GM18498 (cell line): Measurements from ENCODE around the gene ST3GAL4.
"Not testable (repeated sequence)": the region's sequence is repeated elsewhere in the genome, so short reads cannot be mapped to it uniquely, and the experiment has no call there.

ENCODE experiments used
- ATAC-seq: cut with Tn5 transposase; IDR thresholded peaks from one replicate; pipeline ENCODE4 v1.9.1; 2021; ENCODE audit warnings: mild to moderate bottlenecking, moderate library complexity; ENCODE audit not compliant: unreplicated experiment

ST3GAL4 gene

DNA sequence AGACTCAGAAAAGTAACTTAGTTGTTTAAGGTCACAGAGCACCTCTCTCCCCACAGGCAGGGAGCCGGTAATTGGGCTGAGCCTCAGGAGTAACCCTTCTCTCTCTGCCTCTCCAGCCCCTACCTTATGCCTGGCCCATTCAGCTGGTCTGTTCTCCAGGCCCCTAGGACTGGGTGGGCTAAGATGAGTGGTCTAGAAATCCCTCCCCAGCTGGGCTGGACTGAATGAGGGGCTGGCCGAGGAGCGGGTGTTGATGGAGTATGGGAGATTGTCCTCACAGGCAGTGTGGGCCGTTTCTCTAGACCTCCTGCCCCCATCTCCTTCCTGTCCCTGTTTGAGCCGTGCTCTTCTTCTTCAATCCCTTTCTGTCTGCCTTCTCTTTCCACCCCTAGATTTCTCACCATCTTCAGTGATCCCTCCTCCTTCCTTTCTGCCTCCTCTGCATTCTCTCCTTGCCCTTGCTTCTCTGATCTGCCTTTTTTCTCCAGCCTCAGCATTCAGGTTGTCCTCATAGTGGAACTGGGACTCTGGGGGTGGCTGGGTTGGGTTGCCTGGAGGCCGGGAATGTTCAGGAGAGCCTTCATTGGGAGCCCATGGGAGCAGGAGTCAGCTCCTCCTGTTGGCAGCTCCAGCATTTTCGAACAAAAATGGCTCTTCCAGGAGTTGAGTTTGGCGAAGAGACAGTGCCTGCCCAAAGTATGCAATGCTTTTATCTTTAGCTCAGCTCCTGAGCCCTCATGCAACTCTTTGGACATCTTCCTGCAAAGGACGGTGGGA is 7.6 kb downstream of the ST3GAL4 start:
- no peak for ATAC-seq

GRCh38 chr11:126363706-126364248 is 8.3 kb downstream of the ST3GAL4 start:
- no peak for ATAC-seq

DNA sequence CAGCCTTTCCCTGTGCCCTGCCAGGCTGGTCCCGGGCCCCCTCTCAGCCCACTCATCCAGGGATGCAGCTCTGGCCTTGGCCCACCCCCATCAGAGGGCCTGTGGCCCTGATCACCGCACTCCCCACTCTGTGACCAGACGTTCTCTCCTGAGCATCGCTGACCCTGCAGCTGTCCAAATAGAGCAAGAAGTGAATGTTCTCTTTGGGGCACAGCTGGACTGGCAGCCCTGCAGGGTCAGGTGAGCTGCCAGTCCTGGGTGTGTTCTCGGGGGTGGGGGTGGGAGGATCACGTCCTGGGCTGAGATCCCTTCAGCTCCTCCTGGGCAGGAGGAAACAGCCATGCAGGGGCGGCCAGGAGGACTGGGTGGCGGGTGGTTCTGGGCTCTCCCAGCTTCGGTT is 9.2 kb downstream of the ST3GAL4 start:
- not testable (repeated sequence) for ATAC-seq

DNA sequence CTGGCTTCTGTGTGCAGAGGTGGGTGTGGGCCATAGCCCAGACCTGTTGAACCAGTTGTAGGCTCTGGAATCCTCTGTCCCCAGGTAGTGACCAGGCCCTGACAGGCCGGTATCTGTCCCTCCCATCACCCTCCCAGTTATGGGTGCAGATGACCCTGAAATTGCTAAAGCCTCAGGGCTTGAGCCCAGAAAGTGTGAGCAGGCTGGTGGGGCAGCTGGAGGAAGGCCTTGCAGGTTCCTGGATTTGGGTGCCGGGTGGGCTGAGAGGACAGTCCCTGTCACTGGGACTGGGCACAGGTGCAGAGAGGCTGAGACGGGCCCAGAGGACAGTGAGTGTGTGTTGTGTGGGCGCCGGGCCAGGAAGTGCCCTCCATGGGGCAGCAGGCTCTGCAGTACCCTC is 10.0 kb downstream of the ST3GAL4 start:
- not testable (repeated sequence) for ATAC-seq

- ATAC-seq, result no peak
Observed at GRCh38 chr11:126366064-126366822, 10.8 kb downstream of the ST3GAL4 start.

DNA sequence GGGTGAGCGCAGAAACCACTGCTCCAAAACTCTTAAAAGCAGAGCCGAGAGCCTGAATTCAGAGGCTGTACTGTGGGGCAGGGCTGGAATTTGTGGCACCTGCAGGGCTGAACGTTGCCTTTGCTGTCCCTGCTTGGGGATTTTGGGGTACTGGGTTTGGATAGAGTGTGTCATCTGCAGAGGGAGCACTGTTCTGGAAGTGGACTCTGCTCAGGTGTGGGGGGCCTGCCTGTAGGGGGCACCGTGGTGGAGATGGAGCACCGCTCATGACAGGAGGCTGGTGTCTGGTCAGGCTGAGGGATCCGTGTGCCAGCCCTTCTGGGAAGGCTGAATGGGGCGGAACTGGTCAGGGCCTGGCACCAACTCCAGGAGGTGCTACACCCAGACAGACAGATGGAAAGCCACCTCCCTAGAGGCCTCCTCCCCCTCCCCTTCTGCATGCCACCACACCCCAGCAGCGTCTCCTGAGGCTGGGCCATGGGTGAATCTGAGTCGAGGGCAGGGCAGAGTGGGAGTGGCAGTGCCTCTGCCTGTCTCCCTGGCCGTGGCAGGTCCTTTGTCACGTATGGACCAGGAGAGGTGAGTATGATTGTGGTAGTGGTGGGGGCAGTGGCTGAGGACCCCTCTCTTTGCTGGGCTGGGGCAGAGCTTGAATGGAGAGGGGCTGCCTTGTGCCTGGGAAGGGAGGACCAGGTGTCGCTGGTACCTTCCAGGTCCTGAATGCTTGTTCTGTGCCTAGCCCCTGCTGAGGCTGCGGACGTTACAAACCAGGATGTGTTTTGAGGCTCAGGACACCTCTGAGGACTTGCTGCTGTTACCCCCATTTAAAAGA is 11.6 kb downstream of the ST3GAL4 start:
- not testable (repeated sequence) for ATAC-seq

DNA sequence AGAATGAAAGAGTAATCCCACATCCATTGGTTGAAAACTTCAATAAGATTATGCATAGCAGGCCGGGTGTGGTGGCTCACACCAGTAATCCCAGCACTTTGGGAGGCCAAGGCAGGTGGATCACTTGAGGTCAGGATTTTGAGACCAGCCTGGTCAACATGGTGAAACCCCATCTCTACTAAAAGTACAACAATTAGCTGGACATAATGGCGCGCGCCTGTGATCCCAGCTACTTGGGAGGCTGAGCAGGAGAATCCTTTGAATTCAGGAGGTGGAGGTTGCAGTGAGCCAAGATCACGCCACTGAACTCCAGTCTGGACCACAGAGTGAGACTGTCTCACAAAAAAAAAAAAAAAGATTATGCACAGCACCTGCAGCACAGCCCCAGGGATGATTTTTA is 12.3 kb downstream of the ST3GAL4 start:
- ATAC-seq, result not testable (repeated sequence)

- not testable (repeated sequence) for ATAC-seq
Observed at GRCh38 chr11:126368336-126369119, 13.0 kb downstream of the ST3GAL4 start.

DNA sequence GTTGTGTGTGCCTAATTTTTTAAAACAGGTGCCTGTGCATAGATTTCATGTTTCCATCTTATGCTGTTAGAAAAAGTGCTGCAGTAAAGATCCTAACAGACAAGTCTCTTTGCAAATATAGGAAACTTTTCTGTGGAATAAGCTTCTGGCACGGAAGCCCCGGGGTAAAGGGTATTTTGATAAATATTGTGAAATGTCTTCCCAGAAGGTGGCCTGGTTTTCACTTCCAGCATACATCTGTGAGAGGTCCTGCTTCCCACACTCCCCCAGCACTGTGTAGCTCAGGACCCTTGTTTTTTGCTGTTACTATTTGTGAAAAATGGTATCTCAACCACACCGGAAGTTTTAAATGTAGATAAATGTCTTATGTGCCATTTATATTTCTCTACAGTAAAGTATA is 14.5 kb downstream of the ST3GAL4 start:
- ATAC-seq, result no peak

DNA sequence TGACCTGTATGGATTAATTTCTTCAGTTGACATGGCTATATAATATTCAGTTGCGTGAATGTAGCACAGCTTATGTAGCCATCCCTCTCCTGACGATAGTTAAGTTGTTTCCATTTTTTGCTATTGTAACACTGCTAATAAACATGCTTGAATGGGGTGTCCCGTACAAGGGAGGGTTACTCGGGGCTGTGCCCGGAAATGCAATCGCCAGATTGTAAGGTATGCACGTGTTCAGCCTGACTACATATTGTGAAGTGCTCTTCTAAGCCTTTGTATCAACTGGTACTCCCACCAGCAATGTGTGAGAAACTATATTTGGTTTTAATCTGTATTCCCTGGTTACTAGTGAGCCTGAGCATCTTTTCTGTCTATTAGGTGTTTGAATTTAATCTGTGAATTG is 16.1 kb downstream of the ST3GAL4 start:
- no peak for ATAC-seq

GRCh38 chr11:126373389-126374066 is 18.0 kb downstream of the ST3GAL4 start:
- not testable (repeated sequence) for ATAC-seq

- ATAC-seq, result not testable (repeated sequence)
Observed at GRCh38 chr11:126374562-126375300, 19.2 kb downstream of the ST3GAL4 start.

- no peak for ATAC-seq
Observed at GRCh38 chr11:126375726-126376125, 20.2 kb downstream of the ST3GAL4 start.

DNA sequence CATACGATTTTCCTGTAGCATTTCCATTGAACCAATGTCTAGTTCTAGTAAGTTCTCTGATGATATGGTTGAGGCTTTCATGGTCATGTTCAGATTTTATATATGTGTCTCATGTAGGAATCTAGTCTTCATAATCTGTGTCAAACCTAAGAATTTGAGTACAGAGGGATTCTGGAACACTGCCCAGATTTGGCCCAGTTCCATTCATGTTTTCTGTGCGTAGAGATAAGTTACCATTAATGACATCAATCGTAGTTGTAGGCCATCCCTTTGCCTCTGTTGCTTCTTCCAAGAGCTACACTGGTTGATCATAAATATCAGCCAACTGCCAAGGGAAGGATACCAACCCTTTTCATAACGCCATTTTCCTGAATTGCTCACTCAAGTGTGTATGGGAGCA is 23.3 kb downstream of the ST3GAL4 start:
- ATAC-seq, result no peak

DNA sequence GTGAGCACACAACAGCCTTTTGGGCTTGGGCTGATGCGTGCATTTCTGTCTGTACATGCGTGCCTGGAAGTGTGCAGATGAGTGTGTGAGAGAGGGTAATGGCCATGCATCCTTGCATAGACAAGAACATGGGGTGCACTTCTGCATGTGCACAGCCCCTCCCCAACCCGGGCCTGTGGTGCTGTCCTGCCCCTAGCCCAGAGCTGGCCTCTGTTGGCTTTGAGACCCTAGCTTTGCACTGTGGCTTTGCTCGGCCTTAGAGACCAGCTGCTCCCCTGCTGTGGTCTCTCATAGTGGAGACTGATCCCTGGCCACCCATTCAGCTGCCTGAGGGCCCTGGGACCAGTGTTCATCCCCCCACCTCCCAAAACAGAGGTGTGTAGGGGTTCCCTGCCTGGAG is 25.4 kb downstream of the ST3GAL4 start:
- no peak for ATAC-seq

DNA sequence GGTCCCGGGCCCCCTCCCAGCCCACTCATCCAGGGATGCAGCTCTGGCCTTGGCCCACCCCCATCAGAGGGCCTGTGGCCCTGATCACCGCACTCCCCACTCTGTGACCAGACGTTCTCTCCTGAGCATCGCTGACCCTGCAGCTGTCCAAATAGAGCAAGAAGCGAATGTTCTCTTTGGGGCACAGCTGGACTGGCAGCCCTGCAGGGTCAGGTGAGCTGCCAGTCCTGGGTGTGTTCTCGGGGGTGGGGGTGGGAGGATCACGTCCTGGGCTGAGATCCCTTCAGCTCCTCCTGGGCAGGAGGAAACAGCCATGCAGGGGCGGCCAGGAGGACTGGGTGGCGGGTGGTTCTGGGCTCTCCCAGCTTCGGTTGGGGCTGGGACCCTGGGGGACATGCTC is 26.5 kb downstream of the ST3GAL4 start:
- ATAC-seq, result not testable (repeated sequence)

DNA sequence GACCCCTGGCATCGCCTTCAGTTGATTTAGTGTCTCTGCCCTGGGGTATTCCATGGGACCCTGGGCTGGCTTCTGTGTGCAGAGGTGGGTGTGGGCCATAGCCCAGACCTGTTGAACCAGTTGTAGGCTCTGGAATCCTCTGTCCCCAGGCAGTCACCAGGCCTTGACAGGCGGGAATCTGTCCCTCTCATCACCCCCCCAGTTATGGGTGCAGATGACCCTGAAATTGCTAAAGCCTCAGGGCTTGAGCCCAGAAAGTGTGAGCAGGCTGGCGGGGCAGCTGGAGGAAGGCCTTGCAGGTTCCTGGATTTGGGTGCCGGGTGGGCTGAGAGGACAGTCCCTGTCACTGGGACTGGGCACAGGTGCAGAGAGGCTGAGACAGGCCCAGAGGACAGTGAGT is 27.2 kb downstream of the ST3GAL4 start:
- not testable (repeated sequence) for ATAC-seq

DNA sequence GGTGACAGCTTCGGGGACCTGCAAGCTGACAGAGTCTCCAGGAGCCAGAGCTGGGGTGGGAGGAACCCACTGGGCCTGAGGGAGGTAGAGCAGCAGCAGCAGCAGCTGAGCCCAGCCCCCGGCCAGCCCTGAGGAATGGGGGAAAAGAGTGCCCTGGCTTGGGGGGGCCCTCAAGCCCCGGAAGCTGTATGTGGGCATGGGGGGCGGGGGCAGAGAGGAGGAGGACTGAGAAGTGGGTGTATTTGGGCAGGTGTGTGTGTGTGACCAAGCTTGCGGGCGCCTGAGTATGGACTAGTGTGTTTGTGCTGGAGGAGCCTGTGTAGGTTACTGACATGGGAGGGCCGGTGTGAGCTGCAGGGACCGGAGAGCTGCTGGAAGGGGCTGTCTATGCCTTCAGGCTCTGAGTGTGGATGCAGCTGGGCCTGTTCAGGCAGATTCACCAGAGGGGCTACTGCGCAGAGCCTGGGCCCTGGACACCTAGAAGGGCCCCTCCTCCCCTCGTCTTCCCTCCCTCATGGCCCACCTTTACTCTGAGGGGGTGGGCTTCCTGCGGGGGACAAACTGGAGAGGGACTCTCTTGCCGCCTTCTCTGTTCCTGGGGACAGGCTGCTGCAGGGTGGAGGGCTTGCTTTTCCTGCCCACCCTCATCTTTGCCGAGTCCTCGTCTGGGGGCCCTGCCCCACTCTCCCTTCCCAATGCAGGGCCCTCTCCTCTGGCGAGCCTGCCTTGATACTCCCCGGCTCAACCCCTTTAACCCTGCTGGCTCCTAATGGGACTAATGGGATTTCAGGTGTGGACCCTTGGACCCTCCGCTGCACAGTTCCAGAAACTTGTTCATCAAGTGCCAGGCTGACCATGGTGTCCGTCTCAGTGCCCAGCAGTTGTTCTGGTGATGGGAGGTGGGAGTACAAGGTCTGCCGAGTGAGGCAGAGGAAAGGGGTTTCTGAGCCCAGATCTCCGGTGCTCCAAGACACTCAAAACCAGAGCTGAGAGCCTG is 28.2 kb downstream of the ST3GAL4 start:
- ATAC-seq, result no peak
